M059J (cell line): ENCODE data around the gene ARID5B. TPM values are rescaled to one million over a fixed set of nuclear protein-coding genes. Genes with fewer than 3 reads are reported as not detected.

Experiments
- DNase-seq: peaks from one replicate; pipeline ENCODE4 v3.0.0-alpha.2; 2012; ENCODE audit warnings: low read depth
- total RNA-seq: library from RNA; depleted of rRNA; stranded (reverse); fragments of >200 nt; shearing (Covaris generic); gene quantifications from 2 replicates; pipeline ENCODE4 v1.2.3, GENCODE V29; 2014

ARID5B gene
- total RNA-seq, 1 experiment from 2014 or later = 43.9 TPM

- no peak for DNase-seq
Measured at GRCh38 chr10:62016623-62017490, 115.4 kb downstream of the ARID5B start.

- DNase-seq = no peak
Measured at GRCh38 chr10:62017491-62017870, 116.0 kb downstream of the ARID5B start.

- DNase-seq = peak; percentile 25
Measured at GRCh38 chr10:62018131-62018911, 116.8 kb downstream of the ARID5B start.

- DNase-seq = peak; percentile 63
Measured at GRCh38 chr10:62019013-62019684, 117.7 kb downstream of the ARID5B start.

GRCh38 chr10:62019685-62020359 is 118.3 kb downstream of the ARID5B start:
- DNase-seq = peak; percentile 56

GRCh38 chr10:62021128-62021665 is 119.7 kb downstream of the ARID5B start:
- DNase-seq = no peak

GRCh38 chr10:62021978-62022802 is 120.7 kb downstream of the ARID5B start:
- no peak for DNase-seq

GRCh38 chr10:62022830-62023229 is 121.3 kb downstream of the ARID5B start:
- DNase-seq = no peak

- DNase-seq = peak; percentile 16
Measured at GRCh38 chr10:62023329-62023728, 121.8 kb downstream of the ARID5B start.

- peak; percentile 32 for DNase-seq
Measured at GRCh38 chr10:62024026-62024701, 122.7 kb downstream of the ARID5B start.

- DNase-seq = peak; percentile 70
Measured at GRCh38 chr10:62025134-62025794, 123.8 kb downstream of the ARID5B start.

GRCh38 chr10:62025901-62026879 is 124.7 kb downstream of the ARID5B start:
- DNase-seq = peak; percentile 87

- peak; percentile 26 for DNase-seq
Measured at GRCh38 chr10:62027841-62028501, 126.5 kb downstream of the ARID5B start.

- peak; percentile 26 for DNase-seq
Measured at GRCh38 chr10:62028502-62028842, 127.0 kb downstream of the ARID5B start.

- DNase-seq = no peak
Measured at GRCh38 chr10:62029401-62029800, 127.9 kb downstream of the ARID5B start.

- DNase-seq = no peak
Measured at GRCh38 chr10:62031507-62031906, 130.0 kb downstream of the ARID5B start.

GRCh38 chr10:62033125-62033524 is 131.6 kb downstream of the ARID5B start:
- DNase-seq = no peak
